ENCODE measurements around the gene ZFAND3.

DNA sequence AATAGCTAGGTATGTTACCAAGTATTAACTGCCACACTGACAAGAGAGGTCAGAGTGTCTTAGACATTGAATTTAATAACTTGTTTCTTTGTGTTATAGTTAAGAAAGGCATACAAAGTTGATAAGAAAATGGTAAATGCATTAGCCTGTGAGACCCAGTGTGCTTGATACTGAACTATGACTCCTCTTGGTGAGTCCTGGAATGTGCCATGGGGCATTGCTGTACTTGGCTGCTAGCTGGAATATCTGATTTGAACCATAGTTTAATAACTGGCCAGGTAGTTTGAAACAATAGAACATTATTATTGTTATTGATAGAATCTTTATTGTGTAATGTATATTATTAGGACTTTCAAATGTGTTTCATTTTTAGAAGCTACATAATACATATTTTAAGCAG, 70.0 kb downstream of the ZFAND3 start:
- TF ChIP-seq, protein P1, sequence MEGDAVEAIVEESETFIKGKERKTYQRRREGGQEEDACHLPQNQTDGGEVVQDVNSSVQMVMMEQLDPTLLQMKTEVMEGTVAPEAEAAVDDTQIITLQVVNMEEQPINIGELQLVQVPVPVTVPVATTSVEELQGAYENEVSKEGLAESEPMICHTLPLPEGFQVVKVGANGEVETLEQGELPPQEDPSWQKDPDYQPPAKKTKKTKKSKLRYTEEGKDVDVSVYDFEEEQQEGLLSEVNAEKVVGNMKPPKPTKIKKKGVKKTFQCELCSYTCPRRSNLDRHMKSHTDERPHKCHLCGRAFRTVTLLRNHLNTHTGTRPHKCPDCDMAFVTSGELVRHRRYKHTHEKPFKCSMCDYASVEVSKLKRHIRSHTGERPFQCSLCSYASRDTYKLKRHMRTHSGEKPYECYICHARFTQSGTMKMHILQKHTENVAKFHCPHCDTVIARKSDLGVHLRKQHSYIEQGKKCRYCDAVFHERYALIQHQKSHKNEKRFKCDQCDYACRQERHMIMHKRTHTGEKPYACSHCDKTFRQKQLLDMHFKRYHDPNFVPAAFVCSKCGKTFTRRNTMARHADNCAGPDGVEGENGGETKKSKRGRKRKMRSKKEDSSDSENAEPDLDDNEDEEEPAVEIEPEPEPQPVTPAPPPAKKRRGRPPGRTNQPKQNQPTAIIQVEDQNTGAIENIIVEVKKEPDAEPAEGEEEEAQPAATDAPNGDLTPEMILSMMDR (IDR thresholded peaks at IDR 0.05): no peak
- TF ChIP-seq POLR2AphosphoS5 (IDR thresholded peaks at IDR 0.05; ENCODE audit: insufficient read depth in 1 of 2, low read depth in 1 of 2): no peak
